Fibroblast of mammary gland (primary cell): ENCODE measurements around the gene RPN1.
"Not testable (repeated sequence)": the region's sequence is repeated elsewhere in the genome, so short reads cannot be mapped to it uniquely, and the experiment has no call there.

Experiments used
- DNase-seq: peaks from one replicate; pipeline ENCODE4 v3.0.0-alpha.2; 2010; ENCODE audit warnings: low read depth
- H3K4me3 ChIP-seq: 2 replicates; pipeline ENCODE4 v1.5.1; 2011; ENCODE audit warnings: low read depth, mild to moderate bottlenecking, low read length, moderate library complexity; ENCODE audit not compliant: control insufficient read depth
- CTCF ChIP-seq: conservative IDR thresholded peaks from 2 replicates; pipeline ENCODE4 v1.5.1; 2011; ENCODE audit warnings: low read depth, low read length, inconsistent platforms; ENCODE audit not compliant: control insufficient read depth, insufficient read depth

Gene RPN1

GRCh38 chr3:128587391-128587790 lies 63.2 kb downstream of the RPN1 start:
- no peak for TF ChIP-seq CTCF
- H3K4me3 ChIP-seq, result no peak overlapping the region
- no peak for DNase-seq

- DNase-seq, H3K4me3 ChIP-seq: not testable (repeated sequence)
Observed at GRCh38 chr3:128586932-128587331, 63.7 kb downstream of the RPN1 start.

- not testable (repeated sequence) for DNase-seq
Observed at GRCh38 chr3:128586391-128586790, 64.2 kb downstream of the RPN1 start.

GRCh38 chr3:128585974-128586373 lies 64.6 kb downstream of the RPN1 start:
- peak; percentile 26 for DNase-seq
- TF ChIP-seq CTCF, result no peak
- no peak overlapping the region for H3K4me3 ChIP-seq

More at GRCh38 chr3:128586391-128586790, 64.2 kb downstream of the RPN1 start:
- H3K4me3 ChIP-seq, result not testable (repeated sequence)

- DNase-seq, result no peak
- no peak for TF ChIP-seq CTCF
- H3K4me3 ChIP-seq, result no peak overlapping the region
Observed at GRCh38 chr3:128585189-128585588, 65.4 kb downstream of the RPN1 start.

- DNase-seq, result peak; percentile 50
- no peak overlapping the region for H3K4me3 ChIP-seq
- TF ChIP-seq CTCF, result peak; percentile 47
Observed at GRCh38 chr3:128584412-128585020, 66.1 kb downstream of the RPN1 start.

GRCh38 chr3:128581566-128581965 lies 69.1 kb downstream of the RPN1 start:
- no peak overlapping the region for H3K4me3 ChIP-seq
- DNase-seq, result no peak
- no peak for TF ChIP-seq CTCF

GRCh38 chr3:128579927-128580326 lies 70.7 kb downstream of the RPN1 start:
- no peak overlapping the region for H3K4me3 ChIP-seq
- no peak for DNase-seq
- no peak for TF ChIP-seq CTCF
